Body of pancreas (tissue), 4 donors: ENCODE measurements around the gene CD151. TPM values are rescaled to one million over a fixed set of nuclear protein-coding genes. Genes with fewer than 3 reads are reported as not detected.

ENCODE experiments used
- ATAC-seq: fragments of 150-250 bp; one replicate; pipeline ENCODE4 v1.9.1; 2016
- DNase-seq, 4 donors: peaks; one replicate each; pipeline ENCODE4 v3.0.0-alpha.2; 2019
- H3K27ac ChIP-seq, 4 donors: fragments of 200-600 bp; sonication (generic); 1 replicate in 3 of 4; 2 replicates in 1 of 4; pipeline versions ENCODE4 v1.5.1 to v1.6.1; 2016 to 2019; ENCODE audit warnings: mild to moderate bottlenecking in 1 of 4, mixed read lengths in 1 of 4, moderate library complexity in 1 of 4
- H3K27me3 ChIP-seq, 2 donors: fragments of 200-600 bp; sonication (generic); one replicate each; pipeline ENCODE4 v1.6.0; 2016; ENCODE audit warnings: mild to moderate bottlenecking in 1 of 2
- H3K36me3 ChIP-seq, 2 donors: fragments of 200-600 bp; sonication (generic); replicated peaks in 1 of 2; 2 replicates each; pipeline ENCODE4 v1.5.1; 2016; ENCODE audit warnings: low read depth in 2 of 2; ENCODE audit not compliant: insufficient read depth in 1 of 2
- H3K4me1 ChIP-seq: fragments of 200-600 bp; sonication (generic); one replicate; pipeline ENCODE4 v1.6.0; 2016
- H3K4me3 ChIP-seq, 2 donors: fragments of 200-600 bp; sonication (generic); 1 replicate in 1 of 2; 2 replicates in 1 of 2; pipeline ENCODE4 v1.5.1; 2016 to 2019
- H3K9me3 ChIP-seq, 3 donors: fragments of 200-600 bp; sonication (generic); 1 replicate in 2 of 3; 2 replicates in 1 of 3; pipeline ENCODE4 v1.5.1; 2016
- CTCF ChIP-seq, 7 experiments: fragments of 450-650 bp in 4 of 7; fragments of 200-600 bp in 3 of 7; sonication (generic) in 3 of 7; IDR thresholded peaks; one replicate each; pipeline ENCODE4 v1.5.1; 2016 to 2019; ENCODE audit warnings: antibody characterized with exemption in 7 of 7
- POLR2A ChIP-seq, 3 donors: fragments of 450-650 bp; IDR thresholded peaks; one replicate each; pipeline ENCODE4 v1.6.1; 2016; ENCODE audit warnings: antibody characterized with exemption in 3 of 3, mild to moderate bottlenecking in 2 of 3
- WGBS, 2 donors: methylation state at CpG; one replicate each; pipeline ENCODE4 v1.1.5; 2017; 5-methylcytosine and 5-hydroxymethylcytosine counted together
- intact Hi-C: fragments of 100-400 bp; cut with DNase I; formaldehyde crosslinking; loops from one replicate; pipeline ENCODE4 v1.15.1; 2023
- total RNA-seq, 2 donors: library from RNA; depleted of rRNA; stranded (reverse); fragments of >200 nt; gene quantifications; one replicate each; pipeline ENCODE4 v1.1.0, GENCODE V29; 2016

CD151 gene
- total RNA-seq, 2 donors from 2014 or later = 152 to 282 TPM

- DNase-seq = peak; percentile 57 to 85 (median 76)
- Histone ChIP-seq H3K27me3 (no peaks in the 10 kb centered on the region), H3K36me3 (no peaks in the 10 kb centered on the region), H3K9me3 (no peaks in the 10 kb centered on the region), H3K4me3 (no peak overlapping the region), H3K27ac (peak overlapping the region in 2 of 4 donors; percentile 0 to 4), H3K4me1 (peaks cover 12% of the 10 kb centered on the region)
- TF ChIP-seq CTCF (IDR thresholded peaks at IDR 0.05) (no peak), POLR2A (IDR thresholded peaks at IDR 0.05) (no peak)
- WGBS, 2 donors = 52 to 54% methylated on average over 7 to 17 of the region's 17 CpGs
- intact Hi-C loops = loop anchor here (10.0 kb wide), 1 partner anchor 586 kb away; no protein-coding TSS in a partner anchor
- ATAC-seq = peak; percentile 51
Measured at GRCh38 chr11:868394-868793, 35.6 kb downstream of the CD151 start.

- TF ChIP-seq POLR2A (IDR thresholded peaks at IDR 0.05) = no peak
- no peak for TF ChIP-seq CTCF (IDR thresholded peaks at IDR 0.05)
- H3K36me3 ChIP-seq = no peaks in the 10 kb centered on the region
- WGBS, 2 donors = 69 to 81% methylated on average over 4 to 11 of the region's 12 CpGs
- peaks cover 12% of the 10 kb centered on the region for H3K4me1 ChIP-seq
- ATAC-seq (no peak), DNase-seq (no peak)
- intact Hi-C loops = loop anchor here (10.0 kb wide), 1 partner anchor 586 kb away; no protein-coding TSS in a partner anchor
- peak overlapping the region in 2 of 4 donors; percentile 0 to 4 for H3K27ac ChIP-seq
- H3K27me3 ChIP-seq = no peaks in the 10 kb centered on the region
- no peak overlapping the region for H3K4me3 ChIP-seq
- no peaks in the 10 kb centered on the region for H3K9me3 ChIP-seq
Measured at GRCh38 chr11:868802-869201, 36.0 kb downstream of the CD151 start.

DNA sequence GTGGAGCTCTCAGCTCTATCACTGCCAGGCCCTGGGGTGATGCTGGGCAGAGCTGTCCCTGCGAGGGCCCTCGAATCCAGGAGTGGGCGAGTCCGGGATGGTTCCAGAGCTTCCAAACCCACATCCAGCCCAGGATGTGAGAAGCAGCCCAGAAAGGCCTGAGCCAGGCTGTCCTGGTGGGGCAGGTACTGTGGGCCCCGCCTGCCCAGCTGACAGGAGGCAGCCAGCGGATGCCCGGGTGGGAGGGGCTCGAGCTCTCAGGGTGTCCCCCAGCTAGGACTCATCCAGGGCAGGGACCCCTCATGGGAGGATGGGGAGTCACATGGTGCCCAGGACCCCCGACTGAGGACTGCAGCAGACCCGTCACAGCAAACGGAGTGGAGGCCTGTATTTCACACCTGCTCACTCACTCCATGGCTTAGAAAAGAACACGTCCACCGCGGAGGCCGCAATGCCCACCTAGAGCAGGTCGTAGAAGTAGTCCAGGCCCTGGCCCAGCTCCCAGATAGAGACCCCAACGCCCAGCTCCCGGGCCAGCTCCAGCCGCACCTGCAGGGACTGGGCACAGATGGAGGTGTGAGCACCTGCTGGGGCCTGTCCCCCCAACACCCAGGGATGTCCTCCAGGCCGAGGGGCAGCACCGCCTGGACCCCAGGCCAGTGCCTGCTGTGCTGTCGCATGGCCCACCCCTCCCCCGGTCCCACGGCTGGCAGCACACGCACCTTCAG lies 36.8 kb downstream of the CD151 start:
- no peaks in the 10 kb centered on the region for H3K27me3 ChIP-seq
- no peak for DNase-seq
- no peak for ATAC-seq
- no peak overlapping the region for H3K27ac ChIP-seq
- TF ChIP-seq CTCF (IDR thresholded peaks at IDR 0.05) = no peak
- TF ChIP-seq POLR2A (IDR thresholded peaks at IDR 0.05) = no peak
- H3K4me3 ChIP-seq = no peak overlapping the region
- no peaks in the 10 kb centered on the region for H3K9me3 ChIP-seq
- no peaks in the 10 kb centered on the region for H3K36me3 ChIP-seq
- peaks cover 12% of the 10 kb centered on the region for H3K4me1 ChIP-seq
- intact Hi-C loops = loop anchor here (10.0 kb wide), 1 partner anchor 585 kb away; no protein-coding TSS in a partner anchor
- WGBS, 2 donors = 90 to 96% methylated on average over 11 to 19 of the region's 25 CpGs

- Histone ChIP-seq H3K4me1 (peaks cover 12% of the 10 kb centered on the region), H3K36me3 (no peaks in the 10 kb centered on the region), H3K27me3 (no peaks in the 10 kb centered on the region), H3K27ac (no peak overlapping the region), H3K9me3 (no peaks in the 10 kb centered on the region), H3K4me3 (no peak overlapping the region)
- DNase-seq (no peak), ATAC-seq (no peak)
- intact Hi-C loops = no loop called here
- WGBS, 2 donors = 58 to 64% methylated on average over 7 to 8 of the region's 8 CpGs
- peak in 1 of 7 experiments; percentile 16 for TF ChIP-seq CTCF (IDR thresholded peaks at IDR 0.05)
- TF ChIP-seq POLR2A (IDR thresholded peaks at IDR 0.05) = no peak
Measured at GRCh38 chr11:870127-870413, 37.3 kb downstream of the CD151 start.

DNA sequence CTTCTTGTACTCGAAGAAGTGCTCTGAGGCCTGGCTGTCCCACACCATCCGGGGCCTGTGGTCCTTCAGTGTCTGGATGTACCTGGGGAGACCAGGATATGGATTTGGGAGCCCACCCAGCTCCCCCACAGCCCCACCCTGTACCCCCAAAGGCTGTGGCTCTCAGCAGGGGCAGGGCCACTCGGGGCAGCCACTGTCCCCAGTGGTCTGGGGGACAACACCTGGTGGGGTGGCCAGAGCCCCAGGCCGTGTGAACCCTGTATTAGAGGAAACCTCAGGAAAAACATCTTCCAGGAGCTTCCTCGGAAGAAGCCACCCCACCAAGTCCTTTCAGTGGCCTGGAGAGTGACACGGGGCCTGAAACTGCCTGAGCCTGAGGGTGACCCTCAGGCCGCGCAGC lies 37.7 kb downstream of the CD151 start:
- no peaks in the 10 kb centered on the region for H3K27me3 ChIP-seq
- peaks cover 14% of the 10 kb centered on the region for H3K4me1 ChIP-seq
- intact Hi-C loops = no loop called here
- 80 to 93% methylated on average over 2 to 8 of the region's 8 CpGs for WGBS, 2 donors
- H3K4me3 ChIP-seq = no peak overlapping the region
- no peak for TF ChIP-seq POLR2A (IDR thresholded peaks at IDR 0.05)
- TF ChIP-seq CTCF (IDR thresholded peaks at IDR 0.05) = no peak
- H3K9me3 ChIP-seq = no peaks in the 10 kb centered on the region
- ATAC-seq (no peak), DNase-seq (no peak)
- no peaks in the 10 kb centered on the region for H3K36me3 ChIP-seq
- H3K27ac ChIP-seq = no peak overlapping the region
